Ishikawa (cell line): ENCODE results near the gene PLCL2.

ENCODE experiments used
- CEBPB ChIP-seq: IDR thresholded peaks from 2 replicates; pipeline ENCODE4 v1.6.1; 2012
- CREB1 ChIP-seq: IDR thresholded peaks from 2 replicates; pipeline ENCODE4 v1.6.1; 2012; ENCODE audit warnings: low read depth
- EGR1 ChIP-seq: IDR thresholded peaks from 2 replicates; pipeline ENCODE4 v1.6.1; 2012
- EP300 ChIP-seq: IDR thresholded peaks from 2 replicates; pipeline ENCODE4 v1.6.1; 2012; ENCODE audit warnings: borderline replicate concordance
- FOXM1 ChIP-seq: IDR thresholded peaks from 2 replicates; pipeline ENCODE4 v1.6.1; 2012; ENCODE audit warnings: low read depth, borderline replicate concordance
- NFIC ChIP-seq: IDR thresholded peaks from 2 replicates; pipeline ENCODE4 v1.6.1; 2012
- RAD21 ChIP-seq: IDR thresholded peaks from 2 replicates; pipeline ENCODE4 v1.6.1; 2012; ENCODE audit warnings: low read depth
- TAF1 ChIP-seq: IDR thresholded peaks from 2 replicates; pipeline ENCODE4 v1.6.1; 2012; ENCODE audit warnings: low read depth, mild to moderate bottlenecking
- TCF12 ChIP-seq: IDR thresholded peaks from 2 replicates; pipeline ENCODE4 v1.6.1; 2012; ENCODE audit warnings: low read depth
- TEAD4 ChIP-seq: IDR thresholded peaks from 2 replicates; pipeline ENCODE4 v1.6.1; 2012
- YY1 ChIP-seq: IDR thresholded peaks from 2 replicates; pipeline ENCODE4 v1.6.1; 2012; ENCODE audit warnings: low read depth
- ZBTB7A ChIP-seq: IDR thresholded peaks from 2 replicates; pipeline ENCODE4 v1.6.1; 2012; ENCODE audit warnings: low read depth
- TF ChIP-seq, protein P1 (sequence below): IDR thresholded peaks from 2 replicates; pipeline ENCODE4 v1.6.1; 2012
- TF ChIP-seq, protein P2 (sequence below): IDR thresholded peaks from 2 replicates; pipeline ENCODE4 v1.6.1; 2012
- TF ChIP-seq, protein P3 (sequence below): IDR thresholded peaks from 2 replicates; pipeline ENCODE4 v1.6.1; 2012; ENCODE audit warnings: low read depth, mild to moderate bottlenecking

Gene PLCL2

DNA sequence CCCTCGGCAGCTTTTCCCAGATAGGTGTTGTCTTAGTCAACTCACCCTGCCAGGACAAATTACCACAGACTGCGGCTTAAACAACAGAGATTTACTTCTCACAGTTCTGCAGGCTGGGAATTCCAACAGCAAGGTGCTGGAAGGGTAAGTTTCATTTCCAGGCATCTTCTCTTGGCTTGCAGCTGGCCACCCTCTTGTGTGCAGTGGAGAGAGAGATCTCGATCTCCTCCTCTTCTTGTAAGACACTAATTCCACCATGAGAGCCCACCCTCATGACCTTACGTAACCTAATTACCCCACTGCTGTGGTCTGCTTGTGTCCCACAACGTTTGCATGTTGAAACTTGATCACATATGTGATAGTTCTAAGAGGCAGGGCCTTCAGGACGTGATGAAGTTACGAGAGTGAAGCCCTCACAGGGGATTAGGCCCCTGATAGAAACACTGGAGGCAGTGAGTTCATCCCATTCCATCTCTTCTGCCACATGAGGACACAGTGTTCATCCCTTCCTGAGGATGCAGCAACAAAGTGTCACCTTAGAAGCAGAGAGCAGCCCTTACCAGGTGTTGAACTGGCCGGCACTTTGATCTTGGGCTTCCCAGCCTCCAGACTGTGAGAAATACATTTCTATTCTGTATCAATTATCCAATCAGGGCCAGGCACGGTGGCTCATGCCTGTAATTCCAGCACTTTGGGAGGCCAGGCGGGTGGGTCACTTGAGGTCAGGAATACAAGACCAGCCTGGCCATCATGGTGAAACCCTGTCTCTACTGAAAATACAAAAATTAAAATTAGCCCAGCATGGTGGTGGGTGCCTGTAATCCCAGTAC lies 247.7 kb downstream of the PLCL2 start:
- no peak for TF ChIP-seq ZBTB7A
- TF ChIP-seq, protein P1, sequence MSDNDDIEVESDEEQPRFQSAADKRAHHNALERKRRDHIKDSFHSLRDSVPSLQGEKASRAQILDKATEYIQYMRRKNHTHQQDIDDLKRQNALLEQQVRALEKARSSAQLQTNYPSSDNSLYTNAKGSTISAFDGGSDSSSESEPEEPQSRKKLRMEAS: no peak
- no peak for TF ChIP-seq NFIC
- no peak for TF ChIP-seq CREB1
- TF ChIP-seq, protein P2, sequence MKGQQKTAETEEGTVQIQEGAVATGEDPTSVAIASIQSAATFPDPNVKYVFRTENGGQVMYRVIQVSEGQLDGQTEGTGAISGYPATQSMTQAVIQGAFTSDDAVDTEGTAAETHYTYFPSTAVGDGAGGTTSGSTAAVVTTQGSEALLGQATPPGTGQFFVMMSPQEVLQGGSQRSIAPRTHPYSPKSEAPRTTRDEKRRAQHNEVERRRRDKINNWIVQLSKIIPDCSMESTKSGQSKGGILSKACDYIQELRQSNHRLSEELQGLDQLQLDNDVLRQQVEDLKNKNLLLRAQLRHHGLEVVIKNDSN: no peak
- TF ChIP-seq TCF12: no peak
- TF ChIP-seq, protein P3, sequence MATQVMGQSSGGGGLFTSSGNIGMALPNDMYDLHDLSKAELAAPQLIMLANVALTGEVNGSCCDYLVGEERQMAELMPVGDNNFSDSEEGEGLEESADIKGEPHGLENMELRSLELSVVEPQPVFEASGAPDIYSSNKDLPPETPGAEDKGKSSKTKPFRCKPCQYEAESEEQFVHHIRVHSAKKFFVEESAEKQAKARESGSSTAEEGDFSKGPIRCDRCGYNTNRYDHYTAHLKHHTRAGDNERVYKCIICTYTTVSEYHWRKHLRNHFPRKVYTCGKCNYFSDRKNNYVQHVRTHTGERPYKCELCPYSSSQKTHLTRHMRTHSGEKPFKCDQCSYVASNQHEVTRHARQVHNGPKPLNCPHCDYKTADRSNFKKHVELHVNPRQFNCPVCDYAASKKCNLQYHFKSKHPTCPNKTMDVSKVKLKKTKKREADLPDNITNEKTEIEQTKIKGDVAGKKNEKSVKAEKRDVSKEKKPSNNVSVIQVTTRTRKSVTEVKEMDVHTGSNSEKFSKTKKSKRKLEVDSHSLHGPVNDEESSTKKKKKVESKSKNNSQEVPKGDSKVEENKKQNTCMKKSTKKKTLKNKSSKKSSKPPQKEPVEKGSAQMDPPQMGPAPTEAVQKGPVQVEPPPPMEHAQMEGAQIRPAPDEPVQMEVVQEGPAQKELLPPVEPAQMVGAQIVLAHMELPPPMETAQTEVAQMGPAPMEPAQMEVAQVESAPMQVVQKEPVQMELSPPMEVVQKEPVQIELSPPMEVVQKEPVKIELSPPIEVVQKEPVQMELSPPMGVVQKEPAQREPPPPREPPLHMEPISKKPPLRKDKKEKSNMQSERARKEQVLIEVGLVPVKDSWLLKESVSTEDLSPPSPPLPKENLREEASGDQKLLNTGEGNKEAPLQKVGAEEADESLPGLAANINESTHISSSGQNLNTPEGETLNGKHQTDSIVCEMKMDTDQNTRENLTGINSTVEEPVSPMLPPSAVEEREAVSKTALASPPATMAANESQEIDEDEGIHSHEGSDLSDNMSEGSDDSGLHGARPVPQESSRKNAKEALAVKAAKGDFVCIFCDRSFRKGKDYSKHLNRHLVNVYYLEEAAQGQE: no peak
- no peak for TF ChIP-seq TAF1
- TF ChIP-seq EP300: no peak
- TF ChIP-seq TEAD4: no peak
- TF ChIP-seq CEBPB: no peak
- TF ChIP-seq RAD21: no peak

DNA sequence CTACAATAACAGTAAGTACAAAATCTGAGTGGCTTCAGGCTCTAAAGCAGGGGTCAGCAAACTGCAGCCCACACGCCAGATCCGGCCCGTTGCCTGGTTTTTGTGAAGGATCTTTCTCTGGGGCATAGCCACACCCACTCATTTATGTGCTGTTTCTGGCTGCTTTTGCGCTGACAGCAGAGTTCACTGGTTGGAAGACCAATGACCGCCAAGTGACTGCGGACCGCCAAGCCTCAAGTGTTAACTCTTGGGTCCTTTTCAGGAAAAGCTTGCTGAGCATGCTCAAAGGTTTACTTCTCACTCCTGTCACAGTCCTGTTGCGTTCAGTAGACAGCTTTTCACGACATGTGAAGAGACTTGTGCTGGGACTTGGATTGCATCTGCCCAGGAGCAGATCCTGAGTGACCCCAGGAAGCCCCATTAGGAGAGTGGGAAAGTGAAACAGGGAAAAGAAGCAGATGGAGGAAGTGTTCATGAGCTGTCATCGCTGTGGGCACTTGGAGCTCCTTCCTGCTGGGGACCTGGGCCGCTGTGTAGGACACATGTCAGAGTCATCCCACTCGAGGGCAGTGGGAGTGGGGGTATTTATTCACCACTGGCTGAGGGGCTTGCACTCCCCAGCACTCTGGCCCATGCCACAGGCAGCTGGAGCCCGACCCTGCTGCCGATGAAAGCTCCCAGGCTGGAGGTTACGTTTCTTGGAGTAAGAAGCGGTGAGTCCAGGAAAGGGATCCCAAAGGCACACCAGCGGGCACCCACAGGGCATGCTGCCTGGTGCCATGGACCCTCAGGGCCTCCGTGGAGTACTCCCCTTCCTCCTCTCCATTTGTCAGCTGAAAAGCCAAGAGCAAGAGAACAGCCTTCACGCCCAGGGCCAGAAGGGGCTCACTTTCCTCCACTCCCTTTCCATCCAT lies 249.1 kb downstream of the PLCL2 start:
- TF ChIP-seq TCF12 (no peak), YY1 (no peak), ZBTB7A (no peak), FOXM1 (no peak), CEBPB (no peak), TEAD4 (no peak), NFIC (no peak), EGR1 (no peak), EP300 (no peak), CREB1 (no peak), TAF1 (no peak), RAD21 (no peak)
- TF ChIP-seq, protein P1: no peak
- TF ChIP-seq, protein P3: no peak
- TF ChIP-seq, protein P2: no peak

DNA sequence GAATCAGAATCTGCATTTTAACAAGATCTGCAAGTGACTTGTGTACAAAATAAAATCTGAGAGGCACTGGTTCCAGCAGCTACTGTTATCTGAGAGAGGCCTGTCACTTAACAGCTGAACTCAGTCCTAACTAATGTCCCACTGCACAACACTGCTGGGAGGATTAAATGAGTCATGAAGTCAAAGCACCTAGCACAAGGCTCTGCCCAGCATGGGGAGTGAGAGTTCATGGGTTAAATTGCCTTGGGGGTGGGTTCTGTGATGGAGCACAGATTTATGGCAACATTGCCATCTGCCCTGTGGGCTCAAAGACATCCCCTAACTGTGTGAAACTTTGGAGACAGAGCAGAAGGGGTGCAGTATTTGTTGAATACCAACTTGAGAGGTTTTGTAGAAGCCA lies 250.9 kb downstream of the PLCL2 start:
- TF ChIP-seq ZBTB7A: no peak
- TF ChIP-seq CEBPB: no peak
- TF ChIP-seq, protein P3: no peak
- TF ChIP-seq RAD21: no peak
- TF ChIP-seq TEAD4: no peak
- TF ChIP-seq NFIC: no peak
- no peak for TF ChIP-seq TAF1
- TF ChIP-seq TCF12: no peak
- TF ChIP-seq, protein P2: no peak
- no peak for TF ChIP-seq CREB1
- TF ChIP-seq YY1: no peak
- TF ChIP-seq EP300: no peak
- TF ChIP-seq, protein P1: no peak
- no peak for TF ChIP-seq EGR1
- TF ChIP-seq FOXM1: no peak
